Body of pancreas (tissue), 4 donors: ENCODE measurements around the gene CLASP1. TPM values are rescaled to one million over a fixed set of nuclear protein-coding genes. Genes with fewer than 3 reads are reported as not detected.
A peak's percentile ranks its signal among the peaks of the same experiment; 100 is the strongest.

ENCODE experiments used
- ATAC-seq: fragments of 150-250 bp; one replicate; pipeline ENCODE4 v1.9.1; 2016
- DNase-seq, 4 donors: peaks; one replicate each; pipeline ENCODE4 v3.0.0-alpha.2; 2019
- H3K27ac ChIP-seq, 4 donors: fragments of 200-600 bp; sonication (generic); 1 replicate in 3 of 4; 2 replicates in 1 of 4; pipeline versions ENCODE4 v1.5.1 to v1.6.1; 2016 to 2019; ENCODE audit warnings: mild to moderate bottlenecking in 1 of 4, mixed read lengths in 1 of 4, moderate library complexity in 1 of 4
- H3K27me3 ChIP-seq, 2 donors: fragments of 200-600 bp; sonication (generic); one replicate each; pipeline ENCODE4 v1.6.0; 2016; ENCODE audit warnings: mild to moderate bottlenecking in 1 of 2
- H3K36me3 ChIP-seq, 2 donors: fragments of 200-600 bp; sonication (generic); replicated peaks in 1 of 2; 2 replicates each; pipeline ENCODE4 v1.5.1; 2016; ENCODE audit warnings: low read depth in 2 of 2; ENCODE audit not compliant: insufficient read depth in 1 of 2
- H3K4me1 ChIP-seq: fragments of 200-600 bp; sonication (generic); one replicate; pipeline ENCODE4 v1.6.0; 2016
- H3K4me3 ChIP-seq, 2 donors: fragments of 200-600 bp; sonication (generic); 1 replicate in 1 of 2; 2 replicates in 1 of 2; pipeline ENCODE4 v1.5.1; 2016 to 2019
- H3K9me3 ChIP-seq, 3 donors: fragments of 200-600 bp; sonication (generic); 1 replicate in 2 of 3; 2 replicates in 1 of 3; pipeline ENCODE4 v1.5.1; 2016
- POLR2A ChIP-seq, 3 donors: fragments of 450-650 bp; IDR thresholded peaks; one replicate each; pipeline ENCODE4 v1.6.1; 2016; ENCODE audit warnings: antibody characterized with exemption in 3 of 3, mild to moderate bottlenecking in 2 of 3
- WGBS, 2 donors: methylation state at CpG; one replicate each; pipeline ENCODE4 v1.1.5; 2017; 5-methylcytosine and 5-hydroxymethylcytosine counted together
- intact Hi-C: fragments of 100-400 bp; cut with DNase I; formaldehyde crosslinking; loops from one replicate; pipeline ENCODE4 v1.15.1; 2023
- total RNA-seq, 2 donors: library from RNA; depleted of rRNA; stranded (reverse); fragments of >200 nt; gene quantifications; one replicate each; pipeline ENCODE4 v1.1.0, GENCODE V29; 2016
- TF ChIP-seq, protein P1 (sequence below), 7 experiments: fragments of 450-650 bp in 4 of 7; fragments of 200-600 bp in 3 of 7; sonication (generic) in 3 of 7; IDR thresholded peaks; one replicate each; pipeline ENCODE4 v1.5.1; 2016 to 2019; ENCODE audit warnings: antibody characterized with exemption in 7 of 7

The CLASP1 gene
- total RNA-seq, 2 donors from 2014 or later: 28.5 to 44.2 TPM

DNA sequence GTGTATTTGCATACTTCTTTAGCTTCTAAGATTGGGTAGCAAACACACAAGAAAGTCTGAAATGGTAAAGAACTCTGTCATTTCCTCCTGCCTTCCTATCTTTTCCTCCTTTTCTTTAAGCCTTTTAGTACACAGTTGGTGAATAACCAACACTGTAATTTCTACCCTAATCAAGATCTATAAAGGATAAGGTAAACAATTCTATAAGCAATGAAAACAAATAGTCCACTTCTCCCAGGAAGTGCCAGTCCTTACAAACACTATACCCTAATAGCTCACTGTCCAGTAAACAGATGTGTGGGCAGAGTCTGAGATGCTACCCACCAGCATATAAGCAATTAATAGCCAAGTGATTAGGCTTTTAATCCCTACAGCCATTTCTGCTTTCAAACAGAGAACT lies 283.2 kb downstream of the CLASP1 start:
- intact Hi-C loops: no loop called here
- Histone ChIP-seq H3K27ac (no peak overlapping the region), H3K4me3 (no peak overlapping the region), H3K4me1 (no peaks in the 10 kb centered on the region), H3K9me3 (no peaks in the 10 kb centered on the region), H3K36me3 (peaks cover 0 to 26% of the 10 kb centered on the region in 2 donors), H3K27me3 (no peaks in the 10 kb centered on the region)
- TF ChIP-seq, protein P1, sequence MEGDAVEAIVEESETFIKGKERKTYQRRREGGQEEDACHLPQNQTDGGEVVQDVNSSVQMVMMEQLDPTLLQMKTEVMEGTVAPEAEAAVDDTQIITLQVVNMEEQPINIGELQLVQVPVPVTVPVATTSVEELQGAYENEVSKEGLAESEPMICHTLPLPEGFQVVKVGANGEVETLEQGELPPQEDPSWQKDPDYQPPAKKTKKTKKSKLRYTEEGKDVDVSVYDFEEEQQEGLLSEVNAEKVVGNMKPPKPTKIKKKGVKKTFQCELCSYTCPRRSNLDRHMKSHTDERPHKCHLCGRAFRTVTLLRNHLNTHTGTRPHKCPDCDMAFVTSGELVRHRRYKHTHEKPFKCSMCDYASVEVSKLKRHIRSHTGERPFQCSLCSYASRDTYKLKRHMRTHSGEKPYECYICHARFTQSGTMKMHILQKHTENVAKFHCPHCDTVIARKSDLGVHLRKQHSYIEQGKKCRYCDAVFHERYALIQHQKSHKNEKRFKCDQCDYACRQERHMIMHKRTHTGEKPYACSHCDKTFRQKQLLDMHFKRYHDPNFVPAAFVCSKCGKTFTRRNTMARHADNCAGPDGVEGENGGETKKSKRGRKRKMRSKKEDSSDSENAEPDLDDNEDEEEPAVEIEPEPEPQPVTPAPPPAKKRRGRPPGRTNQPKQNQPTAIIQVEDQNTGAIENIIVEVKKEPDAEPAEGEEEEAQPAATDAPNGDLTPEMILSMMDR (IDR thresholded peaks at IDR 0.05): no peak
- TF ChIP-seq POLR2A (IDR thresholded peaks at IDR 0.05): no peak
- DNase-seq (no peak), ATAC-seq (no peak)

DNA sequence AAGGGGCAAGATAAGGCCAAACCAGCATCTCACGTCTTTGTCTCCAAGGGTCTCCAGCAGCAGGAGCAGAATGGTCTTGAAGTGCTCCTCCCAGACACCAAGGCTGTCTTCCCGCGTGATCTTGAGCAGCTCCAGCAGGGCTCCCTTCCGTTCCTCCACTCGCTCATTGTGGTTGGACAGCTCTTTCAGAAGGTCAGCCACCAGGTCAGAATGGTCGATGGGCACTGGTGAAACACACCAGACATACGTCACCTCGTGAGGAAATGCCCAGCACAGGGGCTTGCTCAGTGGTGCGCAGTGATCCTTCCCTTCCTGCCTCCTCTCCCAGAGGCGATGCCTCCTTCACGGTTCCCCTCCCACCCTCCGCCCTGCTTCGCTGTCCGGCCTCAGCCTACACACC lies 284.2 kb downstream of the CLASP1 start:
- ATAC-seq: no peak
- TF ChIP-seq POLR2A (IDR thresholded peaks at IDR 0.05): no peak
- TF ChIP-seq, protein P1 (IDR thresholded peaks at IDR 0.05): no peak
- 90 to 92% methylated on average over 14 of the region's 14 CpGs for WGBS, 2 donors
- intact Hi-C loops: no loop called here
- Histone ChIP-seq H3K4me3 (no peak overlapping the region), H3K4me1 (no peaks in the 10 kb centered on the region), H3K27me3 (no peaks in the 10 kb centered on the region), H3K9me3 (no peaks in the 10 kb centered on the region), H3K27ac (no peak overlapping the region), H3K36me3 (peaks cover 0 to 26% of the 10 kb centered on the region in 2 donors)
- no peak for DNase-seq

DNA sequence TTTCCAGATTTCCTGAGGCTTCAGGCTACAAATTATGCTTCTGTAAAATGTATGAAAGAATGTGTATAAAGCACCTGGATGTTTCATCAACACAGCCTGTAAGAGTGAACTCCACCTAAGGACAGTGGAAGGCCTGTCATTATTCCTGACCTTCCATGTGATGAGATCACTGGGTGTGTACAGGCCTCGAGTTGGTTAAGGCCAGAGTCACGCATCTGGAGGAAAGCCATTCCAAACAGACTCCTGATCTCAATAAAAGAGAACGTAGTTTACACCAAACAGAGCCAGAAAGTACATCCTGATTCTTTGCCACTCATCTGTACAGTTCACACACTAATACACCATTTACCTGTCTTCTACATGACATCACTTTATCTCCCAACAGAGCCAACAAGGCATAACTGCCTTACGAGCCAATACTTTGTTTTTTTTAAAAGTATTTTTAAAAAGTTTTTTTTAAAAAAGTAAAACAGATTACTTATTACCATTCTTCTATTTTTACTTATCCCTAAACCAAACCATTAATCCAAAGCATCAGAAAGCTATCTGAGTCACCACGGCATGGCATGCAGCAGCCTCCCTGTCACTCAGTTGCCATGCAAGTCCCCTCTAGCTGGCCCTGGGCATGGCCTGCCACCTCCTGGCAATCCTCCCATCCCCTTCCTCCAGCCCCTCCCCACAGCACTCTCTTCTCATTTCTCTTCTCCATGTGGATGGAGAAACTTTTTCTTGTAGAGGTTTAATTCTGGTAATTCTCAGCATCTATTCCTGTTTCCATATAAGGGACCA lies 285.4 kb downstream of the CLASP1 start:
- no peak overlapping the region for H3K27ac ChIP-seq

GRCh38 chr2:121362774-121363173 lies 286.5 kb downstream of the CLASP1 start:
- H3K4me3 ChIP-seq: no peak overlapping the region
- no peaks in the 10 kb centered on the region for H3K4me1 ChIP-seq
- intact Hi-C loops: no loop called here
- TF ChIP-seq, protein P1 (IDR thresholded peaks at IDR 0.05): no peak
- TF ChIP-seq POLR2A (IDR thresholded peaks at IDR 0.05): no peak
- no peak for ATAC-seq
- H3K27ac ChIP-seq: no peak overlapping the region
- DNase-seq: no peak
- no peaks in the 10 kb centered on the region for H3K9me3 ChIP-seq
- peaks cover 0 to 26% of the 10 kb centered on the region in 2 donors for H3K36me3 ChIP-seq
- no peaks in the 10 kb centered on the region for H3K27me3 ChIP-seq
- 72 to 77% methylated on average over 3 to 4 of the region's 4 CpGs for WGBS, 2 donors

More for the DNA sequence above, 285.4 kb downstream of the CLASP1 start:
- 47 to 49% methylated on average over 5 of the region's 5 CpGs for WGBS, 2 donors
- Histone ChIP-seq H3K27me3 (no peaks in the 10 kb centered on the region), H3K4me3 (no peak overlapping the region), H3K36me3 (peaks cover 0 to 26% of the 10 kb centered on the region in 2 donors), H3K9me3 (no peaks in the 10 kb centered on the region), H3K4me1 (no peaks in the 10 kb centered on the region)
- DNase-seq: no peak
- intact Hi-C loops: no loop called here
- no peak for TF ChIP-seq POLR2A (IDR thresholded peaks at IDR 0.05)
- TF ChIP-seq, protein P1 (IDR thresholded peaks at IDR 0.05): no peak
- peak; percentile 59 for ATAC-seq

- DNase-seq: no peak
- Histone ChIP-seq H3K27me3 (no peaks in the 10 kb centered on the region), H3K36me3 (peaks cover 0 to 24% of the 10 kb centered on the region in 2 donors), H3K9me3 (no peaks in the 10 kb centered on the region), H3K27ac (no peak overlapping the region), H3K4me1 (no peaks in the 10 kb centered on the region), H3K4me3 (no peak overlapping the region)
- no peak for TF ChIP-seq POLR2A (IDR thresholded peaks at IDR 0.05)
- TF ChIP-seq, protein P1 (IDR thresholded peaks at IDR 0.05): no peak
- no peak for ATAC-seq
- WGBS, 2 donors: 93 to 96% methylated on average over 1 of the region's 1 CpG
- intact Hi-C loops: no loop called here
These were observed 287.0 kb downstream of the CLASP1 start for GRCh38 chr2:121362226-121362625.
